Osteoblast (primary cell): ENCODE results near the gene TIMM44. TPM values are rescaled to one million over a fixed set of nuclear protein-coding genes. Genes with fewer than 3 reads are reported as not detected.

ENCODE experiments used
- DNase-seq: peaks from one replicate; pipeline ENCODE4 v3.0.0; 2011; ENCODE audit warnings: low spot score, mixed read lengths; ENCODE audit not compliant: insufficient read length; ENCODE audit errors: missing footprints
- H2AFZ ChIP-seq: 2 replicates; pipeline ENCODE4 v1.6.0; 2011; ENCODE audit warnings: mild to moderate bottlenecking, low read length
- H3K27ac ChIP-seq: 2 replicates; pipeline ENCODE4 v1.5.1; 2011; ENCODE audit warnings: mild to moderate bottlenecking, low read depth, low read length, moderate library complexity
- H3K27me3 ChIP-seq: 2 replicates; pipeline ENCODE4 v1.6.0; 2012; ENCODE audit warnings: mild to moderate bottlenecking, control low read depth, inconsistent platforms, low read length, moderate library complexity; ENCODE audit not compliant: insufficient read depth
- H3K36me3 ChIP-seq: 2 replicates; pipeline ENCODE4 v1.5.1; 2011; ENCODE audit warnings: mild to moderate bottlenecking, low read length, control low read depth, moderate library complexity; ENCODE audit not compliant: insufficient read depth
- H3K4me1 ChIP-seq: 2 replicates; pipeline ENCODE4 v1.5.1; 2011; ENCODE audit warnings: mild to moderate bottlenecking, low read length, control low read depth, moderate library complexity; ENCODE audit not compliant: insufficient read depth
- H3K4me2 ChIP-seq: 2 replicates; pipeline ENCODE4 v1.6.0; 2011; ENCODE audit warnings: mild to moderate bottlenecking, low read length; ENCODE audit not compliant: insufficient read depth
- H3K4me3 ChIP-seq: fragments of 200-600 bp; sonication (generic); 3 replicates; pipeline ENCODE4 v1.5.1; 2012; ENCODE audit warnings: mild to moderate bottlenecking, low read length, inconsistent platforms; ENCODE audit not compliant: insufficient read depth
- H3K79me2 ChIP-seq: 2 replicates; pipeline ENCODE4 v1.6.0; 2012; ENCODE audit warnings: mild to moderate bottlenecking, low read length, control low read depth, inconsistent platforms; ENCODE audit not compliant: insufficient read depth
- H3K9me3 ChIP-seq: 2 replicates; pipeline ENCODE4 v1.5.1; 2011; ENCODE audit warnings: low read depth, low read length, control low read depth
- H4K20me1 ChIP-seq: 2 replicates; pipeline ENCODE4 v1.6.0; 2012; ENCODE audit warnings: mild to moderate bottlenecking, low read length, control low read depth; ENCODE audit not compliant: insufficient read depth
- total RNA-seq: library from RNA; depleted of rRNA; stranded (reverse); fragments of >200 nt; gene quantifications from 2 replicates; pipeline ENCODE4 v1.2.3, GENCODE V29; 2012
- TF ChIP-seq, protein P1 (sequence below): IDR thresholded peaks from 2 replicates; pipeline ENCODE4 v1.5.1; 2011; ENCODE audit warnings: mild to moderate bottlenecking, low read depth, low read length, moderate library complexity; ENCODE audit errors: extremely low read depth

Gene TIMM44
- total RNA-seq, 1 donor: 52.5 TPM

DNA sequence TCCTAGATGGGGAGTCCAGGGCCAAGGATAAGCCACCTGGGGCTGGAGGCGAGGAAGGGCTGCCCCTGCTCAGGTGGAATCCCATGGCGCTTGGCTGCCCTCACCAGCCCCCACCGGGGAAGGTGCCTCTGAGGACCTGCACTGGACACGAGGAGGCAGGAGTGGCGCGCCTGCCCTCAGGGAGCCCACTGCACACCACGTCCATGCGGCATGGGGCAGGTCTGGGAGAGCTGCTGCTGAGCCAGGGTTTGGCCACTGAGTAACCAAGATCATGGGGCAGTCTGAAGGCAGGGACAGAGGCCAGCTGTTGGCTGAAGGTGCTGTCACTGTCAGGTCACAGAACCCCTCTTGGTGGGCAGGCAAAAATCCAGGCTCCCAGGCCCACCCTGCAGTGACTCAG, 36.1 kb upstream of the TIMM44 start:
- no peak overlapping the region for H3K4me3 ChIP-seq
- TF ChIP-seq, protein P1, sequence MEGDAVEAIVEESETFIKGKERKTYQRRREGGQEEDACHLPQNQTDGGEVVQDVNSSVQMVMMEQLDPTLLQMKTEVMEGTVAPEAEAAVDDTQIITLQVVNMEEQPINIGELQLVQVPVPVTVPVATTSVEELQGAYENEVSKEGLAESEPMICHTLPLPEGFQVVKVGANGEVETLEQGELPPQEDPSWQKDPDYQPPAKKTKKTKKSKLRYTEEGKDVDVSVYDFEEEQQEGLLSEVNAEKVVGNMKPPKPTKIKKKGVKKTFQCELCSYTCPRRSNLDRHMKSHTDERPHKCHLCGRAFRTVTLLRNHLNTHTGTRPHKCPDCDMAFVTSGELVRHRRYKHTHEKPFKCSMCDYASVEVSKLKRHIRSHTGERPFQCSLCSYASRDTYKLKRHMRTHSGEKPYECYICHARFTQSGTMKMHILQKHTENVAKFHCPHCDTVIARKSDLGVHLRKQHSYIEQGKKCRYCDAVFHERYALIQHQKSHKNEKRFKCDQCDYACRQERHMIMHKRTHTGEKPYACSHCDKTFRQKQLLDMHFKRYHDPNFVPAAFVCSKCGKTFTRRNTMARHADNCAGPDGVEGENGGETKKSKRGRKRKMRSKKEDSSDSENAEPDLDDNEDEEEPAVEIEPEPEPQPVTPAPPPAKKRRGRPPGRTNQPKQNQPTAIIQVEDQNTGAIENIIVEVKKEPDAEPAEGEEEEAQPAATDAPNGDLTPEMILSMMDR: no peak
- peaks cover 66% of the 10 kb centered on the region for H3K36me3 ChIP-seq
- no peaks in the 10 kb centered on the region for H3K9me3 ChIP-seq
- DNase-seq: peak; percentile 47
- H3K4me1 ChIP-seq: no peaks in the 10 kb centered on the region
- H3K27me3 ChIP-seq: no peaks in the 10 kb centered on the region
- peaks cover 51% of the 10 kb centered on the region for H3K79me2 ChIP-seq
- no peak overlapping the region for H3K27ac ChIP-seq
- no peak overlapping the region for H2AFZ ChIP-seq
- H4K20me1 ChIP-seq: peaks cover 50% of the 10 kb centered on the region
- H3K4me2 ChIP-seq: no peak overlapping the region

DNA sequence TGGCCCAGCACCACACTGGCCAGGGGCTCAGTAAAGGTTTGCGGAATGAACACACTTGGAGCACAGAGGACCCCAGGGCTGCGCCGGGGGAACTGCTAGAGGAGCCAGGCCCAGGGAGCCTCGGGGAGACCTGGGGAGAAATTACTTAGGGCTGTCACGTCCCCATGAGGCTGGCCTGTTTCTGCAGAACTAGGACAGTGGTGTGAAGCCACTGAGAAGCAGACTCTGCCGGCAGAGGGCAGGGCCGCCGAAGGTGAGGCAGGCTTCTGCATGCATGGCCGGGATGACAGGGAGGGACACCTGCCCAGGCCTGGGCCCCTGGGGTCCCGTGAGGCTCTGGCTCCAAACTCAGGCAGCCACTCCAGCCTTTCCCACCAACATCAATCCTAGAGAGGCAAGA, 35.5 kb upstream of the TIMM44 start:
- Histone ChIP-seq H4K20me1 (peaks cover 46% of the 10 kb centered on the region), H3K27me3 (no peaks in the 10 kb centered on the region)

DNA sequence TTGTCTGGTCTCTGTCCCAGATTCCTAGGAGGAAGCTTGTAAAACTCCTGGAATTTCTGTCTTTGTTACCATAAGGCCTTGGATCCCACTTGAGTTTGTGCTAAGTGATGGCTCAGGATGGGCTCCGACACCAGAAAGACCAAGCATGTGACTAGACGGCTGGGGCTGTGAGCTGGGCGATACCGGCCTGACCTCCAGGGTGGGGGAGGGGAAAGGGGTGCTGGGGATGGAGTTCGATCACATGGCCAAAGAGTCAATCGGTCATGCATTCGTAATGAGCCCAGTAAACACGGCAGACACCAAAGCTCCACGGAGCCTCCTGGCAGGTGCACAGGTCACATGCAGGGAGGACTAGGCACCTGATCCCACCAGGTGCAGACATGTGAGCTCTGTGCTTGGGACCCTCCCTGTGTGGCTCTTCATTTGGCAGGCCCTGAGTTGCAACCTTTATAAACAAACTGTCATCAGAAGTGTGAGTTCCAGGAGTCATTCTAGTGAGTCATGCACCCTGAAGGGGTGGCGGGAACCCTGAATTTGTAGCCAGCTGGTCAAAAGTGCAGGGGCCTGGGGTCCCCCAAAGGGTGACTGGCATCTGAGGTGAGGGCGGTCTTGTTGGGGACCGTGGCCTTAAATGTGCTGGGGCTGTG, 34.8 kb upstream of the TIMM44 start:
- Histone ChIP-seq H3K36me3 (peaks cover 64% of the 10 kb centered on the region), H3K9me3 (no peaks in the 10 kb centered on the region), H3K4me2 (no peak overlapping the region), H3K27ac (no peak overlapping the region), H3K4me3 (no peak overlapping the region), H3K79me2 (peaks cover 38% of the 10 kb centered on the region), H2AFZ (no peak overlapping the region), H4K20me1 (peaks cover 39% of the 10 kb centered on the region), H3K27me3 (no peaks in the 10 kb centered on the region), H3K4me1 (no peaks in the 10 kb centered on the region)
- TF ChIP-seq, protein P1: no peak
- DNase-seq: peak; percentile 62

More for the DNA sequence above, 35.5 kb upstream of the TIMM44 start:
- Histone ChIP-seq H2AFZ (no peak overlapping the region), H3K4me2 (no peak overlapping the region), H3K4me3 (no peak overlapping the region), H3K79me2 (peaks cover 45% of the 10 kb centered on the region), H3K9me3 (no peaks in the 10 kb centered on the region), H3K27ac (no peak overlapping the region), H3K36me3 (peaks cover 66% of the 10 kb centered on the region), H3K4me1 (no peaks in the 10 kb centered on the region)
- TF ChIP-seq, protein P1: no peak
- DNase-seq: peak; percentile 58

DNA sequence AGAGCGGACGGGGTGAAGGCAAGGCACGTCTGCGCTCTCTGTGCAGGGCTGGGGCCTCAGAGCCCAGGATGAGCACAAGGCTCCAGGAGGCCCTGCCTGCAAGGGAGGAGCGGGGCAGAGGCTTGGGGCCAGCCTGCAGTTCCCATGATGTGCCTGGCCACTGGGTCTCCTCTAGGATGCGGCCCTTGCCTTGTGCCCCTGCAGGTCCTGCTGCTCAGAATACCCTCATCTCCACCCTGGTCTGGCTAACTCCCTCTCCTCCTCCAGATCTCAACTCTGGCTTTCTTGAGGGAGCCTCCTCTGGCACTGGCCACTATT, 34.2 kb upstream of the TIMM44 start:
- Histone ChIP-seq H3K4me1 (no peaks in the 10 kb centered on the region), H3K9me3 (no peaks in the 10 kb centered on the region), H3K4me2 (no peak overlapping the region), H3K27me3 (no peaks in the 10 kb centered on the region), H4K20me1 (peaks cover 34% of the 10 kb centered on the region), H3K36me3 (peaks cover 60% of the 10 kb centered on the region), H2AFZ (no peak overlapping the region), H3K79me2 (peaks cover 32% of the 10 kb centered on the region), H3K27ac (no peak overlapping the region), H3K4me3 (no peak overlapping the region)
- TF ChIP-seq, protein P1: no peak
- peak; percentile 35 for DNase-seq
